ENCODE results near the gene STX10.
"Not testable (repeated sequence)": the region's sequence is repeated elsewhere in the genome, so short reads cannot be mapped to it uniquely, and the experiment has no call there.

The STX10 gene

GRCh38 chr19:13164343-13165161, 14.4 kb upstream of the STX10 start:
- no peak for DNase-seq

- no peak for DNase-seq
These were observed 13.6 kb upstream of the STX10 start for GRCh38 chr19:13163609-13164342.

- DNase-seq = peak; percentile 43
These were observed 12.8 kb upstream of the STX10 start for GRCh38 chr19:13162724-13163608.

DNA sequence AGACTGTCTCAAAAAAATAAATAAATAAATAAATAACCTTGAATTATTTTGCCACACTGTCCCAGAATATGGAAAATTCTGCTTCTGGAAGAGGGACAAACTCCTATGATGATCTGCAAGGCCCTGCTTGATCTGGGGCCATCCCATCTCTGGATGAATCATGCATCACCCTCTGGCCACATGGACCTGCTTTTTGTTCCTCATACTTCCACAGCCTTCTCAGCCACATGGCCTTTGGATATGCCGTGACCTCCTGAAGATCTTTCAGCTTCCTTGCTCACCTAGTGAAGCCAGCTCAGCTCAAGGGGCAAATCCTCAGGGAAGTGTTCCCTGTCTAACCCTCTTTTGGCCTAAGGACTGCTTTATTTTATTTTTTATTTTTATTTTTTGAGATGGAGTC, 10.4 kb upstream of the STX10 start:
- DNase-seq = no peak

GRCh38 chr19:13159713-13160112, 9.5 kb upstream of the STX10 start:
- no peak for DNase-seq

DNA sequence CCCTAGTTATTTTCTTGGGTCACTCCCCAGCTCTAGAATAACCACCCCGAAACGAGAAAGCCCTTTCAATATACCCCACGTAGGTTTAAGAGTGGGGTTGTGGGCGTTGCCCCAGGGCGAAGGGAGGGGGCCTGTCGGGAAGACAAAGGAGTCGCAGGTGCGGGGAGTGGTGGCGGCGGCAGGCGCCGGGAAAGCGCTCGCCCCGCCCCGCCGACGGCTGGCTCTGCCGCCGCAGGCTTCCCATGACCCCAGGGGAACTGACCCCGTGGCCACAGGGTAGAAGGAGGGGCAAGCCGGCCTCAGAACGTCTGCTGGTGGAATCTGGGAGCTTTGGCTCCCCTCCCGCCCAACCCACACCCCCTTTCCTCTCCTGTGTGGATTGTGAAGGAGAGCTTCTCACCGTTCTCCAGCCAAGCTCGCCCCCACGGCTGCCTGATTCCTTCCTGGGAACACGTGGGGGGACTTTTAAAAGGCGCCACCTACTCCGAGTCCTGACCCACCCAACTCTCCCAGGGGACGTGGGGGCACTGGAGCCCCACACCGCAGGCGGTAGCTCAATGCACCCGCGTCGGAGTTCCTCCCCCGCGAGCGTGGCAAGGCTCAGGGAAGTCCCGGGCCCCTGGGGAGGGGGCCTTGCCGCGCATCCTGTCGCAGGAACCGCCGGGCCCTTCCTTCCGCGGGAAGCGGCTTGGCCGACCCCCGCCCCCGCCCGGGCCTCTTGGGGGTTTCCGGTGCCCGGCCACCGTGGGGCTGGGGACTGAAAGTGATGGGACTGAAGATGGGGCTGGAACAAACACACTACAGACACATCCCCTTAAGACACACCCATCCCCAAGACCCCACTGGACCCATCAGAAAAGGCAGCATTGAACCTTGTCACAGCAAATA, 5.5 kb upstream of the STX10 start:
- peak; percentile 66 for DNase-seq

DNA sequence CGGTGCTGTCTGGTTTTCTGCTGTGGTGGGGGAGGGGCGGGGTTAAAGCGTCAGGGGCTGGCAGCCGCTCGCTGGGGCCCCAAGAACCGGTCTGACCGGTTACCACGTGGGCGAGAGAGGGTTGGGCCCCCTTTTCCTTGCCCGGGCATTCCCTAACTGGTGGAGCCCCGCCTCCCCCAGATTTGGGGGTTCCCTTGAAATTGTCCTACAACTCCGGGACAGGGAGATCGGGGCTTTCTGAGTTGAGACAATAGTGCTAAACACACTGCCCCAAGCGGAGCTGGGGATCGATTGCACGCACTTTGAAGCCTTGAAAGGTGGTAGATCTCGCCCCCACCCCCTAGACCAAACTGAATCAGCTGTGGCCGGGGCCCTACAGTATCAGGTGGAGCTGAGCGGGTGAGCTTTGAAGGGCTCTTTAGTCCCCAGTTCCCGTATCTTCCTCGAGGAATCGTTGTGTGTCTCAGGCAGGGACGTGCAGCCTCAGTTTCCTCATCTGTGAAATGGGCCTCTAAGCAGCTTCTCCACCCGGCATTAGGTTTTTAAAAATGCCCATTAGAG, 4.8 kb upstream of the STX10 start:
- DNase-seq = no peak

GRCh38 chr19:13154241-13154778, 4.1 kb upstream of the STX10 start:
- no peak for DNase-seq

GRCh38 chr19:13153569-13154240, 3.5 kb upstream of the STX10 start:
- DNase-seq = no peak

GRCh38 chr19:13152974-13153568, 2.9 kb upstream of the STX10 start:
- DNase-seq = peak; percentile 79

- no peak for DNase-seq
These were observed 2.3 kb upstream of the STX10 start for GRCh38 chr19:13152356-13152973.

DNA sequence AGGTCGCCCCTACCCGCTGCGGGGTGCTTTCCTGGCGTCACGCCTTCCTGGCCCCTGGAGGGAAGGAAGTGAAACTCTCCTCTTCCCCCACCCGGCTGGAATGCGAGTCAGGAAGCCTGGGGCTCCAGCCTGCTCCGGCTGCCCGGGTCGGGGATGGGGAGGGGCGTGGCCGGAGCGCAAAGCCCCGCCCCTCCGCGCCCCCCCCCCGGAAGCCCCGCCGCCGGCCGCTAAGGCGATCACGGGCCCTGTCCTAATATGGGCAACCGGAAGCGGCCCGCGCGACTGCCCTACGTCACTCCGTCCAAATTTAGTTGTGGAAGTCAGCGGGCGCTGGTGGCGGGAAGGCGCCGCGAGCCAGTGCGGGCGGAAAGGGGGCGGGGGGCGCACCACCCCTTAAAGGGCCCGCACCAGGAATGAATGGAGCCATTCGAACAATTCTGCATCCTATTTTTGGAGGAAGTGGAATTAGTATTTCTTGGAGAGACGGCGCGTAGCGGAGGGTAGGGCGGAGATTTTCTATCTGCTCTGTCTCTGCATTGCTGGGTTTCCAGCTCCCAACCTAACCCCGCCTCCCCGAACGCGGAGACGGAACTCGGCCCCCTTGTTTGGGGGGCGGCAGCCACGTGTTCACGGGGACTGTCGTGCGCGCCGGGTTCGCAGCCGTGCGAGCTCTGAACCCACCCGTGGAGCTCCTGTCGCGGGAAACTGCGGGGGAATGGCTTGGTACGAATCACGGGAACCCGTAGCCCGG, 1.6 kb upstream of the STX10 start:
- DNase-seq = peak; percentile 91

- no peak for DNase-seq
These were observed 893 bp upstream of the STX10 start for GRCh38 chr19:13150931-13151604.

- no peak for DNase-seq
These were observed 468 bp downstream of the STX10 start for GRCh38 chr19:13149628-13150186.

- not testable (repeated sequence) for DNase-seq
These were observed 975 bp downstream of the STX10 start for GRCh38 chr19:13149173-13149627.

GRCh38 chr19:13146763-13147563, 3.2 kb downstream of the STX10 start:
- no peak for DNase-seq

GRCh38 chr19:13139633-13140311, 10.4 kb downstream of the STX10 start:
- DNase-seq = no peak

All from 8988T (cell line).